ENCODE measurements around the gene UBASH3A.

Gene UBASH3A

GRCh38 chr21:42437786-42438185, 34.1 kb downstream of the UBASH3A start:
- Histone ChIP-seq H3K36me3 (ENCODE audit: insufficient read depth, low read length) (no peaks in the 10 kb centered on the region), H3K4me3 (no peak overlapping the region), H3K9ac (ENCODE audit: insufficient read length) (no peak overlapping the region), H3K9me3 (ENCODE audit: low read depth, low read length) (peaks cover 4% of the 10 kb centered on the region; the same call in 1 of the 2 replicates), H3K27ac (no peak overlapping the region)
- TF ChIP-seq POLR2AphosphoS5 (IDR thresholded peaks at IDR 0.05; ENCODE audit: borderline replicate concordance, low read depth, low read length) (no peak), EZH2 (IDR thresholded peaks at IDR 0.05) (no peak), FOXP2 (optimal IDR thresholded peaks at IDR 0.05; ENCODE audit: control extremely low read depth, extremely low read length, insufficient read depth) (no peak)
- no peak for DNase-seq (ENCODE audit: low read depth, low spot score)

- no peak for TF ChIP-seq EZH2 (IDR thresholded peaks at IDR 0.05)
- no peak for TF ChIP-seq POLR2AphosphoS5 (IDR thresholded peaks at IDR 0.05; ENCODE audit: borderline replicate concordance, low read depth, low read length)
- no peak for TF ChIP-seq FOXP2 (optimal IDR thresholded peaks at IDR 0.05; ENCODE audit: control extremely low read depth, extremely low read length, insufficient read depth)
- H3K9me3 ChIP-seq (ENCODE audit: low read depth, low read length): no peaks in the 10 kb centered on the region
- no peak for DNase-seq (ENCODE audit: low read depth, low spot score)
Observed at GRCh38 chr21:42438316-42439205, 34.9 kb downstream of the UBASH3A start.

GRCh38 chr21:42439284-42440186, 35.8 kb downstream of the UBASH3A start:
- Histone ChIP-seq H3K36me3 (ENCODE audit: insufficient read depth, low read length) (no peaks in the 10 kb centered on the region), H3K9me3 (ENCODE audit: low read depth, low read length) (no peaks in the 10 kb centered on the region), H3K9ac (ENCODE audit: insufficient read length) (no peak overlapping the region), H3K27ac (no peak overlapping the region), H3K4me3 (no peak overlapping the region)
- no peak for DNase-seq (ENCODE audit: low read depth, low spot score)
- no peak for TF ChIP-seq EZH2 (IDR thresholded peaks at IDR 0.05)
- no peak for TF ChIP-seq POLR2AphosphoS5 (IDR thresholded peaks at IDR 0.05; ENCODE audit: borderline replicate concordance, low read depth, low read length)
- no peak for TF ChIP-seq FOXP2 (optimal IDR thresholded peaks at IDR 0.05; ENCODE audit: control extremely low read depth, extremely low read length, insufficient read depth)

More at GRCh38 chr21:42438316-42439205, 34.9 kb downstream of the UBASH3A start:
- Histone ChIP-seq H3K27ac (no peak overlapping the region), H3K9ac (ENCODE audit: insufficient read length) (no peak overlapping the region), H3K4me3 (no peak overlapping the region), H3K36me3 (ENCODE audit: insufficient read depth, low read length) (no peaks in the 10 kb centered on the region)

GRCh38 chr21:42440187-42440792, 36.6 kb downstream of the UBASH3A start:
- Histone ChIP-seq H3K27ac (no peak overlapping the region), H3K36me3 (ENCODE audit: insufficient read depth, low read length) (no peaks in the 10 kb centered on the region), H3K4me3 (no peak overlapping the region), H3K9me3 (ENCODE audit: low read depth, low read length) (no peaks in the 10 kb centered on the region), H3K9ac (ENCODE audit: insufficient read length) (no peak overlapping the region)
- DNase-seq (ENCODE audit: low read depth, low spot score): no peak
- TF ChIP-seq FOXP2 (optimal IDR thresholded peaks at IDR 0.05; ENCODE audit: control extremely low read depth, extremely low read length, insufficient read depth): no peak
- TF ChIP-seq EZH2 (IDR thresholded peaks at IDR 0.05): no peak
- no peak for TF ChIP-seq POLR2AphosphoS5 (IDR thresholded peaks at IDR 0.05; ENCODE audit: borderline replicate concordance, low read depth, low read length)

GRCh38 chr21:42441963-42442362, 38.3 kb downstream of the UBASH3A start:
- TF ChIP-seq FOXP2 (optimal IDR thresholded peaks at IDR 0.05; ENCODE audit: control extremely low read depth, extremely low read length, insufficient read depth) (no peak), EZH2 (IDR thresholded peaks at IDR 0.05) (no peak), POLR2AphosphoS5 (IDR thresholded peaks at IDR 0.05; ENCODE audit: borderline replicate concordance, low read depth, low read length) (no peak)
- H3K27ac ChIP-seq: no peak overlapping the region
- no peak for DNase-seq (ENCODE audit: low read depth, low spot score)
- H3K36me3 ChIP-seq (ENCODE audit: insufficient read depth, low read length): no peaks in the 10 kb centered on the region
- H3K9ac ChIP-seq (ENCODE audit: insufficient read length): no peak overlapping the region
- no peak overlapping the region for H3K4me3 ChIP-seq
- H3K9me3 ChIP-seq (ENCODE audit: low read depth, low read length): no peaks in the 10 kb centered on the region

- Histone ChIP-seq H3K9me3 (ENCODE audit: low read depth, low read length) (no peaks in the 10 kb centered on the region), H3K4me3 (no peak overlapping the region)
- DNase-seq (ENCODE audit: low read depth, low spot score): no peak
Observed at GRCh38 chr21:42443181-42443785, 39.6 kb downstream of the UBASH3A start.

GRCh38 chr21:42443876-42444744, 40.4 kb downstream of the UBASH3A start:
- Histone ChIP-seq H3K36me3 (ENCODE audit: insufficient read depth, low read length) (no peaks in the 10 kb centered on the region), H3K9me3 (ENCODE audit: low read depth, low read length) (no peaks in the 10 kb centered on the region), H3K9ac (ENCODE audit: insufficient read length) (no peak overlapping the region), H3K4me3 (no peak overlapping the region), H3K27ac (no peak overlapping the region)
- TF ChIP-seq FOXP2 (optimal IDR thresholded peaks at IDR 0.05; ENCODE audit: control extremely low read depth, extremely low read length, insufficient read depth) (no peak), EZH2 (IDR thresholded peaks at IDR 0.05) (no peak), POLR2AphosphoS5 (IDR thresholded peaks at IDR 0.05; ENCODE audit: borderline replicate concordance, low read depth, low read length) (no peak)
- no peak for DNase-seq (ENCODE audit: low read depth, low spot score)

More at GRCh38 chr21:42443181-42443785, 39.6 kb downstream of the UBASH3A start:
- TF ChIP-seq FOXP2 (optimal IDR thresholded peaks at IDR 0.05; ENCODE audit: control extremely low read depth, extremely low read length, insufficient read depth) (no peak), POLR2AphosphoS5 (IDR thresholded peaks at IDR 0.05; ENCODE audit: borderline replicate concordance, low read depth, low read length) (no peak), EZH2 (IDR thresholded peaks at IDR 0.05) (no peak)
- H3K27ac ChIP-seq: no peak overlapping the region
- no peaks in the 10 kb centered on the region for H3K36me3 ChIP-seq (ENCODE audit: insufficient read depth, low read length)
- no peak overlapping the region for H3K9ac ChIP-seq (ENCODE audit: insufficient read length)
